ENCODE data around the gene RRAGC. TPM values are rescaled to one million over a fixed set of nuclear protein-coding genes. Genes with fewer than 3 reads are reported as not detected.
A peak's percentile ranks its signal among the peaks of the same experiment; 100 is the strongest.

RRAGC gene, protein sequence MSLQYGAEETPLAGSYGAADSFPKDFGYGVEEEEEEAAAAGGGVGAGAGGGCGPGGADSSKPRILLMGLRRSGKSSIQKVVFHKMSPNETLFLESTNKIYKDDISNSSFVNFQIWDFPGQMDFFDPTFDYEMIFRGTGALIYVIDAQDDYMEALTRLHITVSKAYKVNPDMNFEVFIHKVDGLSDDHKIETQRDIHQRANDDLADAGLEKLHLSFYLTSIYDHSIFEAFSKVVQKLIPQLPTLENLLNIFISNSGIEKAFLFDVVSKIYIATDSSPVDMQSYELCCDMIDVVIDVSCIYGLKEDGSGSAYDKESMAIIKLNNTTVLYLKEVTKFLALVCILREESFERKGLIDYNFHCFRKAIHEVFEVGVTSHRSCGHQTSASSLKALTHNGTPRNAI
- total RNA-seq (33.2 and 40.1 TPM in 2 replicates), polyA plus RNA-seq (20.9 and 24.1 TPM in 2 replicates), polyA minus RNA-seq (15.0 and 15.2 TPM in 2 replicates), Bru-seq, nascent RNA (percentile 82 among the genes with signal in this experiment), BruChase-seq, experiment 1, labeled RNA remaining after a 6-hour chase (percentile 99 among the genes with signal in this experiment), BruChase-seq, experiment 2, labeled RNA remaining after a 2-hour chase (percentile 99 among the genes with signal in this experiment)
- polyA plus RNA-seq (2011; cell fraction: cytosol; rRNA removed): 17.7 and 18.4 TPM in 2 replicates
- polyA plus RNA-seq (2011; cell fraction: nucleus; rRNA removed): 10.3 and 12.4 TPM in 2 replicates
- polyA plus RNA-seq (2012): 36.0 and 47.4 TPM in 2 replicates
- 6.8 TPM for polyA minus RNA-seq (2011; cell fraction: cytosol; rRNA and poly(A)+ RNA removed)
- 6.9 and 10.8 TPM in 2 replicates for polyA minus RNA-seq (2011; cell fraction: nucleus; rRNA and poly(A)+ RNA removed)
- long read RNA-seq, transcript RRAGC-201 (7 exons, 2,732 nt): major isoform, 8 of 131 reads
- long read RNA-seq, partial matches to known transcripts: 21 of 131 reads
- long read RNA-seq, other reads (novel, unspliced or antisense): 102 of 131 reads

DNA sequence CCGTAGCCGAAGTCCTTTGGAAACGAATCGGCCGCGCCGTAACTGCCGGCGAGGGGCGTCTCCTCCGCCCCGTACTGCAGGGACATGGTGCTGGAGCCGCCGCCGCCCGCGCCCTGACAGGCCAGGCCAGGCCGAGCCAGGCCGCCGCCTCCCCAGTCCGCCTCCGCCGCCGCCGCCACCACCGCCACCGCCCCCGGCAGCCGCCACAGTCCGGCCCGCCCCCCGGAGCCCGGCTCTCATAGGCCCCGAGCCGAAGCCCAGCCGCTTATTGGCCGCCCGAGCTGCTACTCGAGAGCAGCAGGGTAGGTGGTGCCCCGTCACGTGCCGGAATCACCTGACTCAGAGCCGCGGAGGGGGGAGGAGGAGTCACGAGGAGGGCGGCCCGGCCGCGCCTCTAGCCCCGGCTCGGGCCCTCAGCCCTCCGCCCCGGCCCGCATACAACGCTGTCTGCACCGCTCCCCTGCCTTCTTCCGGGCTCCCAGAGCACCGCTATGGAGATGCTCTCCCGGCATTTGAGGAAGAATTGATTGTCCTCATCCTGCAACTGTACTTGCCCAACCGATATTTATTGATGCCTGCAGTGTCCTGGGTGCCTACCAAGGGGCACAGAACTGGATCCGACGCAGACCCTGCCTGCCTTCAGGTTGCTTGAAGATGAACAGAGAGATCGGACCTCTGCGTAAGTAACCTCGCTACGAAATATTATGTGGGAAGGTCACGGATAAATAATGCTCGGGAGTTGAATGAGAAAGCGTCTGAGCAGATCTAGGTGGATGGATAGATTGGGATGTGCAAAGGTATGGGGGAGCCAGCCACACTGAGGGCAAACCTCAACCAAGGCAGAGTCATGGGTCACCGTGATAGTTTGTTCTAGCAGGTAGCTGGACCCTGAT lies at the start of gene RRAGC:
TSS of gene RRAGC (minus strand) at position 212 of the 893 bp plus-strand sequence. CDS start at position 86, 126 bp downstream.
- POLR2A ChIA-PET: no interaction called here
- peak within 1 kb of the TSS; percentile 79 for H3K4me2 ChIP-seq (ENCODE audit: insufficient read depth, low read length)
- TSS peak; percentile 59 for BruUV-seq (replicated peaks)
- no peaks in the 10 kb centered on the region for H3K27me3 ChIP-seq (ENCODE audit: control insufficient read depth in 2 of 2, insufficient read depth in 2 of 2, low read length in 2 of 2)
- peak within 1 kb of the TSS; percentile 74 to 88 (median 87) for H3K4me3 ChIP-seq (replicated peaks in 1 of 3; ENCODE audit: insufficient read depth in 1 of 3, low read depth in 1 of 3, low read length in 3 of 3)
- CTCF ChIA-PET: interaction anchor here (1.0 to 1.2 kb wide), 2 partner anchors 14 to 233 kb away, joined by 3 to 4 read pairs; no protein-coding TSS in a partner anchor
- peaks cover 19% of the 10 kb centered on the region for H3K79me2 ChIP-seq (ENCODE audit: control insufficient read depth, insufficient read depth, low read length)
- TF ChIP-seq, protein P1, sequence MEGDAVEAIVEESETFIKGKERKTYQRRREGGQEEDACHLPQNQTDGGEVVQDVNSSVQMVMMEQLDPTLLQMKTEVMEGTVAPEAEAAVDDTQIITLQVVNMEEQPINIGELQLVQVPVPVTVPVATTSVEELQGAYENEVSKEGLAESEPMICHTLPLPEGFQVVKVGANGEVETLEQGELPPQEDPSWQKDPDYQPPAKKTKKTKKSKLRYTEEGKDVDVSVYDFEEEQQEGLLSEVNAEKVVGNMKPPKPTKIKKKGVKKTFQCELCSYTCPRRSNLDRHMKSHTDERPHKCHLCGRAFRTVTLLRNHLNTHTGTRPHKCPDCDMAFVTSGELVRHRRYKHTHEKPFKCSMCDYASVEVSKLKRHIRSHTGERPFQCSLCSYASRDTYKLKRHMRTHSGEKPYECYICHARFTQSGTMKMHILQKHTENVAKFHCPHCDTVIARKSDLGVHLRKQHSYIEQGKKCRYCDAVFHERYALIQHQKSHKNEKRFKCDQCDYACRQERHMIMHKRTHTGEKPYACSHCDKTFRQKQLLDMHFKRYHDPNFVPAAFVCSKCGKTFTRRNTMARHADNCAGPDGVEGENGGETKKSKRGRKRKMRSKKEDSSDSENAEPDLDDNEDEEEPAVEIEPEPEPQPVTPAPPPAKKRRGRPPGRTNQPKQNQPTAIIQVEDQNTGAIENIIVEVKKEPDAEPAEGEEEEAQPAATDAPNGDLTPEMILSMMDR (IDR thresholded peaks at IDR 0.05; ENCODE audit: extremely low read depth in 1 of 2, insufficient read depth in 1 of 2, low read depth in 1 of 2, low read length in 2 of 2): no peak
- TF ChIP-seq GATA2 (IDR thresholded peaks at IDR 0.05; ENCODE audit: insufficient read depth, insufficient read length, low read depth, low read length): no peak
- TF ChIP-seq JUN (IDR thresholded peaks at IDR 0.05; ENCODE audit: borderline replicate concordance, insufficient read depth, insufficient read length, low read depth): no peak
- TF ChIP-seq MYC (IDR thresholded peaks at IDR 0.05; ENCODE audit: low read depth, low read length): peak; percentile 24
- TF ChIP-seq, protein P2, sequence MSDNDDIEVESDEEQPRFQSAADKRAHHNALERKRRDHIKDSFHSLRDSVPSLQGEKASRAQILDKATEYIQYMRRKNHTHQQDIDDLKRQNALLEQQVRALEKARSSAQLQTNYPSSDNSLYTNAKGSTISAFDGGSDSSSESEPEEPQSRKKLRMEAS (IDR thresholded peaks at IDR 0.05; ENCODE audit: insufficient read depth, insufficient read length): peak; percentile 98
- TF ChIP-seq POLR2A (IDR thresholded peaks at IDR 0.05; ENCODE audit: low read depth, low read length): peak; percentile 57
- TF ChIP-seq POLR2AphosphoS5 (IDR thresholded peaks at IDR 0.05; ENCODE audit: insufficient read depth, low read depth, low read length): peak; percentile 92
- TF ChIP-seq EZH2 (IDR thresholded peaks at IDR 0.05; ENCODE audit: borderline replicate concordance, low read depth, low read length, severe bottlenecking): no peak
- TF ChIP-seq FOS (IDR thresholded peaks at IDR 0.05; ENCODE audit: borderline replicate concordance, insufficient read depth, low read length): peak; percentile 27
- H3K9me3 ChIP-seq (replicated peaks; ENCODE audit: control insufficient read depth, insufficient read depth, low read length): no peaks in the 10 kb centered on the region
- FAIRE-seq (peak; percentile 76), DNase-seq (ENCODE audit: low read depth, low spot score) (peak; percentile 97)
- no peaks in the 10 kb centered on the region for H3K9me1 ChIP-seq (replicated peaks; ENCODE audit: control insufficient read depth, extremely low read depth, insufficient read depth, low read length)
- peak within 1 kb of the TSS; percentile 90 for H2AFZ ChIP-seq (ENCODE audit: low read depth, low read length)
- peaks cover 7 to 14% of the 10 kb centered on the region in 2 experiments for H3K36me3 ChIP-seq (ENCODE audit: control insufficient read depth in 2 of 2, extremely low read depth in 1 of 2, insufficient read depth in 2 of 2, low read length in 2 of 2)
- H3K9ac ChIP-seq (replicated peaks; ENCODE audit: extremely low read depth, insufficient read depth, low read length): peak within 1 kb of the TSS; percentile 73
- peak within 1 kb of the TSS; percentile 36 for H3K27ac ChIP-seq (ENCODE audit: insufficient read depth, low read depth, low read length)
- H3K4me1 ChIP-seq (ENCODE audit: control insufficient read depth, extremely low read depth, insufficient read depth, low read length): peaks cover 5% of the 10 kb centered on the region
- H4K20me1 ChIP-seq (replicated peaks; ENCODE audit: control insufficient read depth, extremely low read depth, insufficient read depth, low read length): no peaks in the 10 kb centered on the region
- dilution Hi-C loops (cut with MboI; ENCODE audit: extremely low pct_ligation_motif_present, low sequenced_read_pairs): no loop called here
- intact Hi-C loops (cut with micrococcal nuclease): loop anchor here (1.0 to 10.0 kb wide), 6 partner anchors 13 to 715 kb away; partner anchors contain the start of genes AKIRIN1, MACF1, MYCBP and NDUFS5

Data from endothelial cell of umbilical vein (primary cell).